ENCODE data around the gene UNK. TPM values are rescaled to one million over a fixed set of nuclear protein-coding genes. Genes with fewer than 3 reads are reported as not detected.
A peak's percentile ranks its signal among the peaks of the same experiment; 100 is the strongest.

UNK gene
- total and polyA plus RNA-seq, 2 of the 13 experiments (the other 11 are each of a cell fraction or from before 2014, with no cell fraction given), result 31.6 to 33.0 TPM

DNA sequence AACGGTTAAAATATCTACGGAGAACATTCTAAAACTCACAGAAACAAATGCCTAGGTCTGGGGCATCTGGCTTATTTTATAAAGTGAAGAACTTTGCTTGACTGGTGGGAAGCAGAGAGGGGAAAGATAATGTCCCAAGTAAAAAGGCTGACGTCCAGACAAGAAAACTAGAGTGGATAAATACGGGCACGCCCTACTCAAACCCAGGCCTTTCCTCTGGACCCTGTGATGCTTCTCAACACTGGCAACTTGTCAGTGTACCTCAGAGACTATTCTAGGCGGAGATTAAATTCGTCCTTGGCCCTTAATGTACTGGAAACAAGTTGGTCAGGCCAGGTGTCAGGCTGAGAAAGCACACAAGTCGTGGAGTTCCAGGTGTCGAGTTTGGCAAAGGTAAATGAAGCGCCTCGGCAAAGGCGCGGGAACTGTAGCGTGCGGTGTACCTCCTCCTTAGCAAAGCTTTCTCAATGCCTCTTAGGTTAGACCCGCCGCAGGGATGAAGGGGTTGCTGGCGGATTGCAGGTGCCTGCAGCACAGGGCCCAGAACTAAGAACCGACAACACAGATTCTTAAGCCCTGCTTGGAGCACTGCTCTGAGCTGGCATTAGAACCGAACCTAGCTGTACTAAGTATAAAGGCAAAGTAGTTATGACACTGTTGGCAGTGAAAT, 668 bp upstream of the UNK start (continued):
- TF ChIP-seq NR3C1 (CRISPR knock-in tag; IDR thresholded peaks at IDR 0.05) (no peak), RBM39 (IDR thresholded peaks at IDR 0.05; ENCODE audit: low read depth, low read length, poor library complexity, severe bottlenecking) (no peak), ZNF577 (CRISPR knock-in tag; IDR thresholded peaks at IDR 0.05; ENCODE audit: borderline replicate concordance, low read depth) (no peak), SKI (IDR thresholded peaks at IDR 0.05; ENCODE audit: partially characterized antibody) (no peak), ZFP36L2 (CRISPR knock-in tag; IDR thresholded peaks at IDR 0.05) (no peak), SOX6 (IDR thresholded peaks at IDR 0.05) (no peak), SOX6 (CRISPR knock-in tag; IDR thresholded peaks at IDR 0.05) (peak; percentile 38; the same call in 1 of the 2 replicates), ZNF75D (CRISPR knock-in tag; IDR thresholded peaks at IDR 0.05; ENCODE audit: borderline replicate concordance) (no peak), JUNB (CRISPR knock-in tag; IDR thresholded peaks at IDR 0.05; ENCODE audit: borderline replicate concordance) (no peak), ZNF737 (CRISPR knock-in tag; IDR thresholded peaks at IDR 0.05; ENCODE audit: borderline replicate concordance) (no peak), ZNF564 (CRISPR knock-in tag; IDR thresholded peaks at IDR 0.05) (no peak), AKAP8 (CRISPR knock-in tag; IDR thresholded peaks at IDR 0.05) (no peak), GFI1 (CRISPR knock-in tag; IDR thresholded peaks at IDR 0.05; ENCODE audit: borderline replicate concordance) (no peak), TAF1 (CRISPR knock-in tag; IDR thresholded peaks at IDR 0.05) (no peak), SP1 (IDR thresholded peaks at IDR 0.05) (no peak), SP1 (CRISPR knock-in tag; IDR thresholded peaks at IDR 0.05) (no peak; the same call in 1 of the 2 replicates), ZNF878 (CRISPR knock-in tag; IDR thresholded peaks at IDR 0.05) (no peak)
- TF ChIP-seq, protein P1, sequence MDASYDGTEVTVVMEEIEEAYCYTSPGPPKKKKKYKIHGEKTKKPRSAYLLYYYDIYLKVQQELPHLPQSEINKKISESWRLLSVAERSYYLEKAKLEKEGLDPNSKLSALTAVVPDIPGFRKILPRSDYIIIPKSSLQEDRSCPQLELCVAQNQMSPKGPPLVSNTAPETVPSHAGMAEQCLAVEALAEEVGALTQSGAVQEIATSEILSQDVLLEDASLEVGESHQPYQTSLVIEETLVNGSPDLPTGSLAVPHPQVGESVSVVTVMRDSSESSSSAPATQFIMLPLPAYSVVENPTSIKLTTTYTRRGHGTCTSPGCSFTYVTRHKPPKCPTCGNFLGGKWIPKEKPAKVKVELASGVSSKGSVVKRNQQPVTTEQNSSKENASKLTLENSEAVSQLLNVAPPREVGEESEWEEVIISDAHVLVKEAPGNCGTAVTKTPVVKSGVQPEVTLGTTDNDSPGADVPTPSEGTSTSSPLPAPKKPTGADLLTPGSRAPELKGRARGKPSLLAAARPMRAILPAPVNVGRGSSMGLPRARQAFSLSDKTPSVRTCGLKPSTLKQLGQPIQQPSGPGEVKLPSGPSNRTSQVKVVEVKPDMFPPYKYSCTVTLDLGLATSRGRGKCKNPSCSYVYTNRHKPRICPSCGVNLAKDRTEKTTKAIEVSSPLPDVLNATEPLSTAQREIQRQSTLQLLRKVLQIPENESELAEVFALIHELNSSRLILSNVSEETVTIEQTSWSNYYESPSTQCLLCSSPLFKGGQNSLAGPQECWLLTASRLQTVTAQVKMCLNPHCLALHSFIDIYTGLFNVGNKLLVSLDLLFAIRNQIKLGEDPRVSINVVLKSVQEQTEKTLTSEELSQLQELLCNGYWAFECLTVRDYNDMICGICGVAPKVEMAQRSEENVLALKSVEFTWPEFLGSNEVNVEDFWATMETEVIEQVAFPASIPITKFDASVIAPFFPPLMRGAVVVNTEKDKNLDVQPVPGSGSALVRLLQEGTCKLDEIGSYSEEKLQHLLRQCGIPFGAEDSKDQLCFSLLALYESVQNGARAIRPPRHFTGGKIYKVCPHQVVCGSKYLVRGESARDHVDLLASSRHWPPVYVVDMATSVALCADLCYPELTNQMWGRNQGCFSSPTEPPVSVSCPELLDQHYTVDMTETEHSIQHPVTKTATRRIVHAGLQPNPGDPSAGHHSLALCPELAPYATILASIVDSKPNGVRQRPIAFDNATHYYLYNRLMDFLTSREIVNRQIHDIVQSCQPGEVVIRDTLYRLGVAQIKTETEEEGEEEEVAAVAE (CRISPR knock-in tag; IDR thresholded peaks at IDR 0.05; ENCODE audit: borderline replicate concordance), result no peak
- TF ChIP-seq, protein P2, sequence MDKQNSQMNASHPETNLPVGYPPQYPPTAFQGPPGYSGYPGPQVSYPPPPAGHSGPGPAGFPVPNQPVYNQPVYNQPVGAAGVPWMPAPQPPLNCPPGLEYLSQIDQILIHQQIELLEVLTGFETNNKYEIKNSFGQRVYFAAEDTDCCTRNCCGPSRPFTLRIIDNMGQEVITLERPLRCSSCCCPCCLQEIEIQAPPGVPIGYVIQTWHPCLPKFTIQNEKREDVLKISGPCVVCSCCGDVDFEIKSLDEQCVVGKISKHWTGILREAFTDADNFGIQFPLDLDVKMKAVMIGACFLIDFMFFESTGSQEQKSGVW (CRISPR knock-in tag; IDR thresholded peaks at IDR 0.05; ENCODE audit: borderline replicate concordance), result no peak
- TF ChIP-seq, protein P3, sequence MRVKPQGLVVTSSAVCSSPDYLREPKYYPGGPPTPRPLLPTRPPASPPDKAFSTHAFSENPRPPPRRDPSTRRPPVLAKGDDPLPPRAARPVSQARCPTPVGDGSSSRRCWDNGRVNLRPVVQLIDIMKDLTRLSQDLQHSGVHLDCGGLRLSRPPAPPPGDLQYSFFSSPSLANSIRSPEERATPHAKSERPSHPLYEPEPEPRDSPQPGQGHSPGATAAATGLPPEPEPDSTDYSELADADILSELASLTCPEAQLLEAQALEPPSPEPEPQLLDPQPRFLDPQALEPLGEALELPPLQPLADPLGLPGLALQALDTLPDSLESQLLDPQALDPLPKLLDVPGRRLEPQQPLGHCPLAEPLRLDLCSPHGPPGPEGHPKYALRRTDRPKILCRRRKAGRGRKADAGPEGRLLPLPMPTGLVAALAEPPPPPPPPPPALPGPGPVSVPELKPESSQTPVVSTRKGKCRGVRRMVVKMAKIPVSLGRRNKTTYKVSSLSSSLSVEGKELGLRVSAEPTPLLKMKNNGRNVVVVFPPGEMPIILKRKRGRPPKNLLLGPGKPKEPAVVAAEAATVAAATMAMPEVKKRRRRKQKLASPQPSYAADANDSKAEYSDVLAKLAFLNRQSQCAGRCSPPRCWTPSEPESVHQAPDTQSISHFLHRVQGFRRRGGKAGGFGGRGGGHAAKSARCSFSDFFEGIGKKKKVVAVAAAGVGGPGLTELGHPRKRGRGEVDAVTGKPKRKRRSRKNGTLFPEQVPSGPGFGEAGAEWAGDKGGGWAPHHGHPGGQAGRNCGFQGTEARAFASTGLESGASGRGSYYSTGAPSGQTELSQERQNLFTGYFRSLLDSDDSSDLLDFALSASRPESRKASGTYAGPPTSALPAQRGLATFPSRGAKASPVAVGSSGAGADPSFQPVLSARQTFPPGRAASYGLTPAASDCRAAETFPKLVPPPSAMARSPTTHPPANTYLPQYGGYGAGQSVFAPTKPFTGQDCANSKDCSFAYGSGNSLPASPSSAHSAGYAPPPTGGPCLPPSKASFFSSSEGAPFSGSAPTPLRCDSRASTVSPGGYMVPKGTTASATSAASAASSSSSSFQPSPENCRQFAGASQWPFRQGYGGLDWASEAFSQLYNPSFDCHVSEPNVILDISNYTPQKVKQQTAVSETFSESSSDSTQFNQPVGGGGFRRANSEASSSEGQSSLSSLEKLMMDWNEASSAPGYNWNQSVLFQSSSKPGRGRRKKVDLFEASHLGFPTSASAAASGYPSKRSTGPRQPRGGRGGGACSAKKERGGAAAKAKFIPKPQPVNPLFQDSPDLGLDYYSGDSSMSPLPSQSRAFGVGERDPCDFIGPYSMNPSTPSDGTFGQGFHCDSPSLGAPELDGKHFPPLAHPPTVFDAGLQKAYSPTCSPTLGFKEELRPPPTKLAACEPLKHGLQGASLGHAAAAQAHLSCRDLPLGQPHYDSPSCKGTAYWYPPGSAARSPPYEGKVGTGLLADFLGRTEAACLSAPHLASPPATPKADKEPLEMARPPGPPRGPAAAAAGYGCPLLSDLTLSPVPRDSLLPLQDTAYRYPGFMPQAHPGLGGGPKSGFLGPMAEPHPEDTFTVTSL (CRISPR knock-in tag; IDR thresholded peaks at IDR 0.05; ENCODE audit: borderline replicate concordance), result no peak

Measured in HepG2 (cell line).